ENCODE results near the gene RADIL. TPM values are rescaled to one million over a fixed set of nuclear protein-coding genes. Genes with fewer than 3 reads are reported as not detected.

Gene RADIL
- total RNA-seq, 6 donors from 2014 or later = 7.9 to 42.8 (median 13.0) TPM

DNA sequence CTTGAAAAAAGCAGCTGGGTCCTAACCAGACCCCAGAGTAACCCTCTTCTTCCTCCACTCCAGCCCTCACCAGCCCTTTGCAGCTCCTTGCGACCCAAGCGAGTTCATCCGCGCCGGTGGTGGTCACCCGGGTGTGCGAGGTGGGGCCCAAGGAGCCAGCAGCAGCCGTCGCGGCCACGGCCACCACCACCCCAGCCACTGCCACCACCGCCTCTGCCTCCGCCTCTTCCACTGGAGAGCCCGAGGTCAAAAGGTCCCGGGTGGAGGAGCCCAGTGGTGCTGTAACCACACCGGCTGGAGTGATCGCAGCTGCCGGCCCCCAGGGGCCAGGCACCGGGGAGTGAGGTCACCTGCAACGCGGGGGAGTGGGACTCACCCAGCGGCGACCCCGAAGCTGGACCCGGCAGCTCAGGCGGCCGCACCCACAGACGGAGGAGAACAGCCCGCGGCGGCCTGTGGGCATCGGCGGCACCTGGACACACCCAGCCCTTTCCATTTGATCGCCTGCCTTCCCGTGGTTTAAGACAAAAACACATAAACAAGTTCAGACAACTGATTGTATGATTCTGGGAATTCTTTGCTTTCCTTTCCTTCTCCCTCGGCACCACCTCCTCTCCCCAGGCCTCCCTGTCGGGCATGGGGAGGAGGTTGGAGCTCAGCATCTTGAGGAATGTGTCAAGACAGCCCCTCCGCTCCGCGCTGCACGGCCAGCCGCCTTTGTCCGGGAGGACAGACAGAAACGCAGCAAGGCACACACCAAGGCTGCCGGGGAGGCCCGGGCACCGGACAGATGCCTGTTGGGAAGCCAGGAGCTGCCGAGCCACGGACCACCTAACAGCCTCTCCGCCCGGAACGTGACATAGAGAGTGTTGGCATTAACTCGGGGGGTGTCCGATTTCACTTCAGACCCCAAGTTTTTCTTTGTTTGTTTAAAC, 121.1 kb downstream of the RADIL start:
- no peaks in the 10 kb centered on the region for H3K4me1 ChIP-seq
- DNase-seq (peak in 1 of 2 donors; percentile 84), ATAC-seq (ENCODE audit: low FRiP score in 2 of 2) (no peak)
- H3K4me3 ChIP-seq = no peak overlapping the region
- no peak overlapping the region for H3K27ac ChIP-seq
- H3K27me3 ChIP-seq = no peaks in the 10 kb centered on the region
- 95 to 96% methylated on average over 41 to 54 of the region's 54 CpGs for WGBS, 2 donors
- H3K36me3 ChIP-seq = peaks cover 39 to 93% (median 74%) of the 10 kb centered on the region in 4 donors
- no peak for TF ChIP-seq EP300 (IDR thresholded peaks at IDR 0.05)
- no peaks in the 10 kb centered on the region for H3K9me3 ChIP-seq

- no peaks in the 10 kb centered on the region for H3K27me3 ChIP-seq
- H3K9me3 ChIP-seq = no peaks in the 10 kb centered on the region
- 96 to 98% methylated on average over 20 to 26 of the region's 26 CpGs for WGBS, 2 donors
- H3K36me3 ChIP-seq = peaks cover 39 to 98% (median 85%) of the 10 kb centered on the region in 4 donors
- H3K27ac ChIP-seq = no peak overlapping the region
- no peaks in the 10 kb centered on the region for H3K4me1 ChIP-seq
- ATAC-seq (ENCODE audit: low FRiP score in 2 of 2) (no peak), DNase-seq (peak in 1 of 2 donors; percentile 68)
- TF ChIP-seq POLR2A (IDR thresholded peaks at IDR 0.05) (no peak), POLR2AphosphoS5 (IDR thresholded peaks at IDR 0.05) (no peak), CTCF (IDR thresholded peaks at IDR 0.05) (no peak), EP300 (IDR thresholded peaks at IDR 0.05) (no peak)
- no peak overlapping the region for H3K4me3 ChIP-seq
Measured at GRCh38 chr7:4760952-4761351, 122.6 kb downstream of the RADIL start.

DNA sequence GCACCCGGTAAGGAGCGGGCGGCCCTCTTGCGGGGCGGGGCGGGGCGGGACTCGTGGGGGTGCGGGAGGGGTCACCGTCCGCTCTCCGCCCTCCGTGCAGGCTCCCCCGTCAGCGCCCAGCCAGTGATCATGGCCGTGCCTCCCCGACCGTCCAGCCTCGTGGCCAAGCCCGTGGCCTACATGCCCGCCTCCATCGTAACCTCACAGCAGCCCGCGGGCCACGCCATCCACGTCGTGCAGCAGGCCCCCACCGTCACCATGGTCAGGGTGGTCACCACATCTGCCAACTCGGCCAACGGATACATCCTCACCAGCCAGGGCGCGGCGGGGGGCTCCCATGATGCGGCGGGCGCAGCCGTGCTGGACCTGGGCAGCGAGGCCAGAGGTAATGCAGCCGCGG, 124.3 kb downstream of the RADIL start:
- Histone ChIP-seq H3K4me3 (no peak overlapping the region), H3K9me3 (no peaks in the 10 kb centered on the region), H3K4me1 (peaks cover 0 to 3% (median 0%) of the 10 kb centered on the region in 4 donors), H3K27ac (no peak overlapping the region), H3K36me3 (peaks cover 45 to 100% (median 92%) of the 10 kb centered on the region in 4 donors), H3K27me3 (no peaks in the 10 kb centered on the region)
- peak in 1 of 2 donors; percentile 83 for DNase-seq
- WGBS, 2 donors = 98 to 100% methylated on average over 20 to 30 of the region's 40 CpGs
- ATAC-seq (ENCODE audit: low FRiP score in 2 of 2) = no peak
- TF ChIP-seq POLR2A (IDR thresholded peaks at IDR 0.05) (no peak), CTCF (IDR thresholded peaks at IDR 0.05) (no peak), EP300 (IDR thresholded peaks at IDR 0.05) (no peak), POLR2AphosphoS5 (IDR thresholded peaks at IDR 0.05) (no peak)

DNA sequence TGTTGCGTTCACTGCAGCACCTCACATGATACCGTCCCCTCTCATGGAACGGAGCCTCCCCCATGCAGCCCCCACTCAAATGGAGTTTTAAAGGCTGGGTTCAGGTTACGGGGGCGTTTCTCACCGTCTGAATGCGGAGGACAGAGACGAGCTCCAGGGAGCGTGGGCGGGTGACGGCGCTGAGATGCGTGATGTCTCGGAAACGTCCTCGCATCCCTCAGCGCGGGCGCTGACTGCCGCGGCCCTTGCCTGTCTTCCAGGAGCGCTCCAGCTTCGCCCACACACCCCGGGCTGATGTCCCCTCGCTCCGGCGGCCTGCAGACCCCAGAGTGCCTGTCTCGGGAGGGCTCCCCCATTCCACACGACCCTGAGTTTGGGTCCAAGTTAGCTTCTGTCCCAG, 124.7 kb downstream of the RADIL start:
- H3K27ac ChIP-seq = no peak overlapping the region
- no peaks in the 10 kb centered on the region for H3K9me3 ChIP-seq
- no peak for ATAC-seq (ENCODE audit: low FRiP score in 2 of 2)
- DNase-seq = no peak
- H3K36me3 ChIP-seq = peaks cover 42 to 96% (median 88%) of the 10 kb centered on the region in 4 donors
- TF ChIP-seq CTCF (IDR thresholded peaks at IDR 0.05) (no peak), POLR2A (IDR thresholded peaks at IDR 0.05) (no peak), EP300 (IDR thresholded peaks at IDR 0.05) (no peak), POLR2AphosphoS5 (IDR thresholded peaks at IDR 0.05) (no peak)
- no peaks in the 10 kb centered on the region for H3K27me3 ChIP-seq
- peaks cover under 1 to 8% (median 3%) of the 10 kb centered on the region in 4 donors for H3K4me1 ChIP-seq
- WGBS, 2 donors = 96 to 99% methylated on average over 26 to 29 of the region's 29 CpGs
- H3K4me3 ChIP-seq = no peak overlapping the region

DNA sequence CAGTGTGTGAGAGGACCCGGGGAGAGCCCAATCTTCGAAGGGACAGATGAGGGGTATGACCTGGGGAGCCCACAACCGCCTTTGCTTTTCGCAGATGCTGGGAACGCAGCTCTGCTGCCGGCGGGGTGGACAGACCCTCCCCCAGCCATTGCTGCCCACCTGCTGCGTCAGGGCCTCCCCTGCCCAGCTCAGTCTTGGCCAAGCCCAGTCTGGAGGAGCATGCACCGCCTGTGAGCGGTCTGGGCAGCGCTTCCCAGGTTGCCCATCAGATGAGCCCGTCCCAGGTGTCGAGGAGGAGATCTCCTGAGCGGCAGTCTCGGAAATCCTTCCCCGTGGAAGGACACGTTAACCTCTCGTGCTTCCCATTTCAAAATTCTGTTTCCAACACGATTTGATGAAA, 125.4 kb downstream of the RADIL start:
- DNase-seq (peak in 1 of 2 donors; percentile 63), ATAC-seq (ENCODE audit: low FRiP score in 2 of 2) (no peak)
- H3K4me3 ChIP-seq = no peak overlapping the region
- H3K9me3 ChIP-seq = no peaks in the 10 kb centered on the region
- no peak overlapping the region for H3K27ac ChIP-seq
- 95 to 96% methylated on average over 17 to 19 of the region's 19 CpGs for WGBS, 2 donors
- H3K4me1 ChIP-seq = peaks cover 5 to 14% (median 7%) of the 10 kb centered on the region in 4 donors
- peaks cover 36 to 89% (median 83%) of the 10 kb centered on the region in 4 donors for H3K36me3 ChIP-seq
- no peaks in the 10 kb centered on the region for H3K27me3 ChIP-seq
- TF ChIP-seq EP300 (IDR thresholded peaks at IDR 0.05) (no peak), POLR2A (IDR thresholded peaks at IDR 0.05) (no peak), CTCF (IDR thresholded peaks at IDR 0.05) (no peak), POLR2AphosphoS5 (IDR thresholded peaks at IDR 0.05) (no peak)

Data from upper lobe of left lung (tissue), 6 donors.